ENCODE measurements around the gene RFTN1. TPM values are rescaled to one million over a fixed set of nuclear protein-coding genes. Genes with fewer than 3 reads are reported as not detected.

The RFTN1 gene
- total and polyA plus RNA-seq, 5 donors from 2014 or later: 87.1 to 111 (median 104) TPM

GRCh38 chr3:16427103-16427965 lies 86.2 kb downstream of the RFTN1 start:
- H3K27me3 Mint-ChIP-seq: no peaks in the 10 kb centered on the region
- H3K27me3 ChIP-seq (ENCODE audit: control insufficient read depth, insufficient read depth, low read length): no peaks in the 10 kb centered on the region
- H3K9me3 Mint-ChIP-seq: peaks cover 0 to 1% (median 0%) of the 10 kb centered on the region in 7 donors
- no peak overlapping the region for H3K4me3 ChIP-seq (ENCODE audit: low read depth, low read length)
- H3K4me1 Mint-ChIP-seq: peaks cover 33 to 49% (median 47%) of the 10 kb centered on the region in 4 donors
- H3K36me3 Mint-ChIP-seq: peaks cover 46% of the 10 kb centered on the region
- no peak overlapping the region for H3K4me3 Mint-ChIP-seq
- no peaks in the 10 kb centered on the region for H3K4me1 ChIP-seq (ENCODE audit: control insufficient read depth, insufficient read depth, low read length, poor library complexity, severe bottlenecking)
- ATAC-seq (ENCODE audit: low read depth in 2 of 2) (no peak), DNase-seq (no peak)
- peaks cover 32% of the 10 kb centered on the region for H3K36me3 ChIP-seq (ENCODE audit: control insufficient read depth, insufficient read depth, low read length)
- H3K27ac ChIP-seq (ENCODE audit: insufficient read depth, low read length, poor library complexity, severe bottlenecking): no peak overlapping the region
- H3K9me3 ChIP-seq (ENCODE audit: control insufficient read depth in 2 of 2, low read length in 2 of 2): no peaks in the 10 kb centered on the region
- H3K27ac Mint-ChIP-seq: no peak overlapping the region

GRCh38 chr3:16426665-16427064 lies 86.8 kb downstream of the RFTN1 start:
- H3K27me3 Mint-ChIP-seq: no peaks in the 10 kb centered on the region
- ATAC-seq (ENCODE audit: low read depth in 2 of 2) (no peak), DNase-seq (no peak)
- peaks cover 0 to 1% (median 0%) of the 10 kb centered on the region in 7 donors for H3K9me3 Mint-ChIP-seq
- no peak overlapping the region for H3K4me3 ChIP-seq (ENCODE audit: low read depth, low read length)
- H3K4me3 Mint-ChIP-seq: no peak overlapping the region
- H3K36me3 ChIP-seq (ENCODE audit: control insufficient read depth, insufficient read depth, low read length): peaks cover 29% of the 10 kb centered on the region
- peaks cover 34 to 50% (median 44%) of the 10 kb centered on the region in 4 donors for H3K4me1 Mint-ChIP-seq
- no peak overlapping the region for H3K27ac ChIP-seq (ENCODE audit: insufficient read depth, low read length, poor library complexity, severe bottlenecking)
- peaks cover 41% of the 10 kb centered on the region for H3K36me3 Mint-ChIP-seq
- no peaks in the 10 kb centered on the region for H3K4me1 ChIP-seq (ENCODE audit: control insufficient read depth, insufficient read depth, low read length, poor library complexity, severe bottlenecking)
- no peaks in the 10 kb centered on the region for H3K9me3 ChIP-seq (ENCODE audit: control insufficient read depth in 2 of 2, low read length in 2 of 2)
- H3K27ac Mint-ChIP-seq: peak overlapping the region in 1 of 3 donors; percentile 54
- no peaks in the 10 kb centered on the region for H3K27me3 ChIP-seq (ENCODE audit: control insufficient read depth, insufficient read depth, low read length)

GRCh38 chr3:16426029-16426400 lies 87.5 kb downstream of the RFTN1 start:
- H3K27me3 Mint-ChIP-seq: no peaks in the 10 kb centered on the region
- peaks cover 32 to 51% (median 40%) of the 10 kb centered on the region in 4 donors for H3K4me1 Mint-ChIP-seq
- H3K36me3 Mint-ChIP-seq: peaks cover 39% of the 10 kb centered on the region
- no peak overlapping the region for H3K4me3 ChIP-seq (ENCODE audit: low read depth, low read length)
- no peak for ATAC-seq (ENCODE audit: low read depth in 2 of 2)
- H3K9me3 ChIP-seq (ENCODE audit: control insufficient read depth in 2 of 2, low read length in 2 of 2): no peaks in the 10 kb centered on the region
- no peak overlapping the region for H3K4me3 Mint-ChIP-seq
- H3K27ac ChIP-seq (ENCODE audit: insufficient read depth, low read length, poor library complexity, severe bottlenecking): no peak overlapping the region
- H3K4me1 ChIP-seq (ENCODE audit: control insufficient read depth, insufficient read depth, low read length, poor library complexity, severe bottlenecking): no peaks in the 10 kb centered on the region
- peaks cover 0 to 1% (median 0%) of the 10 kb centered on the region in 7 donors for H3K9me3 Mint-ChIP-seq
- H3K27ac Mint-ChIP-seq: no peak overlapping the region
- DNase-seq: no peak
- H3K27me3 ChIP-seq (ENCODE audit: control insufficient read depth, insufficient read depth, low read length): no peaks in the 10 kb centered on the region
- peaks cover 22% of the 10 kb centered on the region for H3K36me3 ChIP-seq (ENCODE audit: control insufficient read depth, insufficient read depth, low read length)

GRCh38 chr3:16425398-16426028 lies 88.0 kb downstream of the RFTN1 start:
- peaks cover 38% of the 10 kb centered on the region for H3K36me3 Mint-ChIP-seq
- Histone ChIP-seq H3K4me3 (ENCODE audit: low read depth, low read length) (no peak overlapping the region), H3K36me3 (ENCODE audit: control insufficient read depth, insufficient read depth, low read length) (peaks cover 19% of the 10 kb centered on the region), H3K27ac (ENCODE audit: insufficient read depth, low read length, poor library complexity, severe bottlenecking) (no peak overlapping the region), H3K9me3 (ENCODE audit: control insufficient read depth in 2 of 2, low read length in 2 of 2) (no peaks in the 10 kb centered on the region), H3K4me1 (ENCODE audit: control insufficient read depth, insufficient read depth, low read length, poor library complexity, severe bottlenecking) (no peaks in the 10 kb centered on the region), H3K27me3 (ENCODE audit: control insufficient read depth, insufficient read depth, low read length) (no peaks in the 10 kb centered on the region)
- H3K4me1 Mint-ChIP-seq: peaks cover 34 to 49% (median 37%) of the 10 kb centered on the region in 4 donors
- ATAC-seq (ENCODE audit: low read depth in 2 of 2) (no peak), DNase-seq (no peak)
- H3K4me3 Mint-ChIP-seq: no peak overlapping the region
- peaks cover 0 to 1% (median 0%) of the 10 kb centered on the region in 7 donors for H3K9me3 Mint-ChIP-seq
- H3K27ac Mint-ChIP-seq: no peak overlapping the region
- H3K27me3 Mint-ChIP-seq: no peaks in the 10 kb centered on the region

GRCh38 chr3:16423947-16424673 lies 89.4 kb downstream of the RFTN1 start:
- Histone ChIP-seq H3K4me3 (ENCODE audit: low read depth, low read length) (no peak overlapping the region), H3K27ac (ENCODE audit: insufficient read depth, low read length, poor library complexity, severe bottlenecking) (no peak overlapping the region), H3K36me3 (ENCODE audit: control insufficient read depth, insufficient read depth, low read length) (peaks cover 19% of the 10 kb centered on the region), H3K27me3 (ENCODE audit: control insufficient read depth, insufficient read depth, low read length) (no peaks in the 10 kb centered on the region), H3K4me1 (ENCODE audit: control insufficient read depth, insufficient read depth, low read length, poor library complexity, severe bottlenecking) (no peaks in the 10 kb centered on the region), H3K9me3 (ENCODE audit: control insufficient read depth in 2 of 2, low read length in 2 of 2) (no peaks in the 10 kb centered on the region)
- H3K36me3 Mint-ChIP-seq: peaks cover 33% of the 10 kb centered on the region
- no peak for DNase-seq
- H3K4me3 Mint-ChIP-seq: no peak overlapping the region
- H3K27me3 Mint-ChIP-seq: no peaks in the 10 kb centered on the region
- ATAC-seq (ENCODE audit: low read depth in 2 of 2): no peak
- peaks cover 0 to 1% (median 0%) of the 10 kb centered on the region in 7 donors for H3K9me3 Mint-ChIP-seq
- H3K27ac Mint-ChIP-seq: peak overlapping the region in 1 of 3 donors; percentile 35
- H3K4me1 Mint-ChIP-seq: peaks cover 29 to 53% (median 34%) of the 10 kb centered on the region in 4 donors

- no peak overlapping the region for H3K4me3 Mint-ChIP-seq
- H3K4me1 Mint-ChIP-seq: peaks cover 26 to 53% (median 36%) of the 10 kb centered on the region in 4 donors
- ATAC-seq (ENCODE audit: low read depth in 2 of 2): no peak
Measured at GRCh38 chr3:16423298-16423697, 90.2 kb downstream of the RFTN1 start.

GRCh38 chr3:16419640-16420241 lies 93.8 kb downstream of the RFTN1 start:
- Histone ChIP-seq H3K4me3 (ENCODE audit: low read depth, low read length) (no peak overlapping the region), H3K9me3 (ENCODE audit: control insufficient read depth in 2 of 2, low read length in 2 of 2) (no peaks in the 10 kb centered on the region), H3K27me3 (ENCODE audit: control insufficient read depth, insufficient read depth, low read length) (no peaks in the 10 kb centered on the region), H3K4me1 (ENCODE audit: control insufficient read depth, insufficient read depth, low read length, poor library complexity, severe bottlenecking) (no peaks in the 10 kb centered on the region), H3K27ac (ENCODE audit: insufficient read depth, low read length, poor library complexity, severe bottlenecking) (no peak overlapping the region), H3K36me3 (ENCODE audit: control insufficient read depth, insufficient read depth, low read length) (peaks cover 6% of the 10 kb centered on the region)
- H3K27me3 Mint-ChIP-seq: no peaks in the 10 kb centered on the region
- H3K36me3 Mint-ChIP-seq: peaks cover 25% of the 10 kb centered on the region
- no peak overlapping the region for H3K4me3 Mint-ChIP-seq
- H3K4me1 Mint-ChIP-seq: peaks cover 6 to 58% (median 41%) of the 10 kb centered on the region in 4 donors
- peak overlapping the region in 1 of 3 donors; percentile 54 for H3K27ac Mint-ChIP-seq
- H3K9me3 Mint-ChIP-seq: no peaks in the 10 kb centered on the region
- ATAC-seq (ENCODE audit: low read depth in 2 of 2) (no peak), DNase-seq (no peak)

More at GRCh38 chr3:16423298-16423697, 90.2 kb downstream of the RFTN1 start:
- Histone ChIP-seq H3K4me1 (ENCODE audit: control insufficient read depth, insufficient read depth, low read length, poor library complexity, severe bottlenecking) (no peaks in the 10 kb centered on the region), H3K9me3 (ENCODE audit: control insufficient read depth in 2 of 2, low read length in 2 of 2) (no peaks in the 10 kb centered on the region), H3K27me3 (ENCODE audit: control insufficient read depth, insufficient read depth, low read length) (no peaks in the 10 kb centered on the region), H3K36me3 (ENCODE audit: control insufficient read depth, insufficient read depth, low read length) (peaks cover 18% of the 10 kb centered on the region), H3K27ac (ENCODE audit: insufficient read depth, low read length, poor library complexity, severe bottlenecking) (no peak overlapping the region), H3K4me3 (ENCODE audit: low read depth, low read length) (no peak overlapping the region)
- Mint-ChIP-seq H3K9me3 (peaks cover 0 to 1% (median 0%) of the 10 kb centered on the region in 7 donors), H3K36me3 (peaks cover 31% of the 10 kb centered on the region), H3K27ac (no peak overlapping the region), H3K27me3 (no peaks in the 10 kb centered on the region)
- no peak for DNase-seq
